Measurements from ENCODE around the gene LIMS1.

DNA sequence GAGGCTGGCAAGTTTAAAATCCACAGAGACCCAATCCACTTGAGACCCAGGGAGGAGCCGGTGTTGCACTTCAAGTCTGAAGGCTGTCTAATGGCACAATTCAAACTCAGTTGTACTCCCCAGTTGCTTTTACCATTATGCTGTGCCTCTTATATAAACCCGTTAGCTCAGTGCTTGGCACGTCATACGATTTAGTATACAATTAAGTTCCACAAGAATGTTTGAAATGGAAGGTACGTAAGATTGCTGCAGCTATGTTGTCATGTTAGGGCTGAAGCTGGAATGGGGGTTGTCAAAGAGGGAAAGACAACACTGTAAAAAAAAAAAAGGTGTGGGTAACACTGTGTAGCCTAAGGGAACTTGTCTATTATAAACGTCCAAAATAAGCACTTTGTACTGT is 30.2 kb downstream of the LIMS1 start:
- TF ChIP-seq, protein P1, sequence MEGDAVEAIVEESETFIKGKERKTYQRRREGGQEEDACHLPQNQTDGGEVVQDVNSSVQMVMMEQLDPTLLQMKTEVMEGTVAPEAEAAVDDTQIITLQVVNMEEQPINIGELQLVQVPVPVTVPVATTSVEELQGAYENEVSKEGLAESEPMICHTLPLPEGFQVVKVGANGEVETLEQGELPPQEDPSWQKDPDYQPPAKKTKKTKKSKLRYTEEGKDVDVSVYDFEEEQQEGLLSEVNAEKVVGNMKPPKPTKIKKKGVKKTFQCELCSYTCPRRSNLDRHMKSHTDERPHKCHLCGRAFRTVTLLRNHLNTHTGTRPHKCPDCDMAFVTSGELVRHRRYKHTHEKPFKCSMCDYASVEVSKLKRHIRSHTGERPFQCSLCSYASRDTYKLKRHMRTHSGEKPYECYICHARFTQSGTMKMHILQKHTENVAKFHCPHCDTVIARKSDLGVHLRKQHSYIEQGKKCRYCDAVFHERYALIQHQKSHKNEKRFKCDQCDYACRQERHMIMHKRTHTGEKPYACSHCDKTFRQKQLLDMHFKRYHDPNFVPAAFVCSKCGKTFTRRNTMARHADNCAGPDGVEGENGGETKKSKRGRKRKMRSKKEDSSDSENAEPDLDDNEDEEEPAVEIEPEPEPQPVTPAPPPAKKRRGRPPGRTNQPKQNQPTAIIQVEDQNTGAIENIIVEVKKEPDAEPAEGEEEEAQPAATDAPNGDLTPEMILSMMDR (IDR thresholded peaks at IDR 0.05) = no peak
- no peak for TF ChIP-seq EP300 (IDR thresholded peaks at IDR 0.05)
